Testis (tissue), 2 donors: ENCODE results near the gene CEP83.

Experiments used
- CTCF ChIP-seq, 3 experiments: fragments of 450-650 bp in 2 of 3; fragments of 200-600 bp in 1 of 3; sonication (generic) in 1 of 3; IDR thresholded peaks; one replicate each; pipeline ENCODE4 v1.5.1; 2016 to 2019; ENCODE audit warnings: antibody characterized with exemption in 3 of 3, mild to moderate bottlenecking in 2 of 3, moderate library complexity in 1 of 3
- POLR2A ChIP-seq: fragments of 450-650 bp; IDR thresholded peaks from one replicate; pipeline ENCODE4 v1.6.1; 2017; ENCODE audit warnings: antibody characterized with exemption, mild to moderate bottlenecking, moderate library complexity

DNA sequence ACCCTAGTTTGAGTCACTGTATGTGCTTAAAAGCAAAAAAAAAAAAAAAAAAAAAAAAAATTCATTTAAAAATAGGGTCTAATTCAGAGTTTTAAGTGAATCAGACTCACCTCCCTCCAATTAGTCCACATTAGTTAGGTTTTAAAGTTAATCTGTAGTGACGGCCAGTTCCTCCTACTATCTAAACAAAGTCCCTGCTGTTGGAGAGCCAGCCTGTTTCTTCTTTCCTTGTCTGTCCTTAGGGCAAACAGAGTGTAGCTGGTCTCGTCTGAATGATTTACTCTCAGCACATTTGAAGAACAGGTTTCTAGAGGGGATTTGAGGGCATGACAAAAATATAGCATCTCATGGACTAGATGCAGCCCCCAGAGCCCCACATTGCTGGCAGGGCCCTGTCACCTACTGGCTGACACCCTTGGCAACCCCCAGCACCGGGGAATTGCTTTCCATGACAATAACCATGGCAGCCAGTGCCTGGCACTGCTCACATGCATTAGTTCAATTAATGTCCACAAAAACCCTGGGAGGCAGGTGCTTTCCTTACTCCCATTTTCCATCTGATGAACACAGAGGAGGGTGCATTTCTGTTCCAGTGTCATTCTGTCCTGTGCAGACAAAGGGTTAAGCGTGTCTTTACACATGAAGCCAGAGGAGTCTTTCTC, 173.0 kb downstream of the CEP83 start:
- TF ChIP-seq POLR2A: no peak
- TF ChIP-seq CTCF (IDR thresholded peaks at IDR 0.05): no peak
